ENCODE results near the gene BBS7. TPM values are rescaled to one million over a fixed set of nuclear protein-coding genes. Genes with fewer than 3 reads are reported as not detected.

The BBS7 gene
- total and polyA plus RNA-seq, 10 of the 15 experiments (the other 5 are each of a cell fraction or from before 2014, with no cell fraction given), result 5.2 to 15.2 (median 9.0) TPM

- TF ChIP-seq PRDM15 (CRISPR knock-in tag; IDR thresholded peaks at IDR 0.05), result no peak
- TF ChIP-seq, protein P1, sequence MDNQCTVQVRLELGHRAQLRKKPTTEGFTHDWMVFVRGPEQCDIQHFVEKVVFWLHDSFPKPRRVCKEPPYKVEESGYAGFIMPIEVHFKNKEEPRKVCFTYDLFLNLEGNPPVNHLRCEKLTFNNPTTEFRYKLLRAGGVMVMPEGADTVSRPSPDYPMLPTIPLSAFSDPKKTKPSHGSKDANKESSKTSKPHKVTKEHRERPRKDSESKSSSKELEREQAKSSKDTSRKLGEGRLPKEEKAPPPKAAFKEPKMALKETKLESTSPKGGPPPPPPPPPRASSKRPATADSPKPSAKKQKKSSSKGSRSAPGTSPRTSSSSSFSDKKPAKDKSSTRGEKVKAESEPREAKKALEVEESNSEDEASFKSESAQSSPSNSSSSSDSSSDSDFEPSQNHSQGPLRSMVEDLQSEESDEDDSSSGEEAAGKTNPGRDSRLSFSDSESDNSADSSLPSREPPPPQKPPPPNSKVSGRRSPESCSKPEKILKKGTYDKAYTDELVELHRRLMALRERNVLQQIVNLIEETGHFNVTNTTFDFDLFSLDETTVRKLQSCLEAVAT (IDR thresholded peaks at IDR 0.05), result no peak
- no peak for TF ChIP-seq CREM (IDR thresholded peaks at IDR 0.05; ENCODE audit: low read depth)
- TF ChIP-seq MEF2A (IDR thresholded peaks at IDR 0.05; ENCODE audit: insufficient read depth, low read depth, low read length), result no peak
- no peak for TF ChIP-seq CHD2 (IDR thresholded peaks at IDR 0.05; ENCODE audit: borderline replicate concordance, low read depth, low read length)
- TF ChIP-seq PKNOX1 (IDR thresholded peaks at IDR 0.05), result no peak
Observed at GRCh38 chr4:121794505-121795188, 75.6 kb downstream of the BBS7 start (continued).
